GM10266 (cell line): ENCODE data around the gene DEPDC7.
"Not testable (repeated sequence)": the region's sequence is repeated elsewhere in the genome, so short reads cannot be mapped to it uniquely, and the experiment has no call there.

Experiments
- DNase-seq: peaks from one replicate; pipeline ENCODE4 v3.0.0; 2012; ENCODE audit errors: extremely low spot score
- CTCF ChIP-seq: IDR thresholded peaks from 2 replicates; pipeline ENCODE4 v1.5.1; 2012; ENCODE audit warnings: mild to moderate bottlenecking, low read depth; ENCODE audit not compliant: control insufficient read depth, insufficient read depth; ENCODE audit errors: missing control alignments

DEPDC7 gene

GRCh38 chr11:33045551-33046255 is 30.0 kb downstream of the DEPDC7 start:
- TF ChIP-seq CTCF = no peak
- DNase-seq = no peak

DNA sequence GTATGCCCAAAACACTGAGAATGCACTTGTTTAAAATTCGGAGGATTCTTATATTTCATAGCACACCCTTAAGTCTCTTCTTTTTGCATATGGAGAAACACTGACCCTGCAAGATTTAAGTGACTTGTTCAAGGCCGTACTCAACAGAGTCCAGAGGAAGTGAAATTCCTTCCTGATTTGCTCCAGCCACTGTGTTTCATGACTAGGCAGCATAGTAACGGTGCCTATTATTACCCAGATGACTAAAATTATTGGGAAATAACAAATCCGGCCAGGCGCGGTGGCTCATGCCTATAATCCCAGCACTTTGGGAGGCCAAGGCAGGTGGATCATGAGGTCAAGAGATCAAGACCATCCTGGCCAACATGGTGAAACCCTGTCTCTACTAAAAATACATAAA is 33.0 kb downstream of the DEPDC7 start:
- DNase-seq = not testable (repeated sequence)

- not testable (repeated sequence) for DNase-seq
Measured at GRCh38 chr11:33049565-33050408, 34.1 kb downstream of the DEPDC7 start.

DNA sequence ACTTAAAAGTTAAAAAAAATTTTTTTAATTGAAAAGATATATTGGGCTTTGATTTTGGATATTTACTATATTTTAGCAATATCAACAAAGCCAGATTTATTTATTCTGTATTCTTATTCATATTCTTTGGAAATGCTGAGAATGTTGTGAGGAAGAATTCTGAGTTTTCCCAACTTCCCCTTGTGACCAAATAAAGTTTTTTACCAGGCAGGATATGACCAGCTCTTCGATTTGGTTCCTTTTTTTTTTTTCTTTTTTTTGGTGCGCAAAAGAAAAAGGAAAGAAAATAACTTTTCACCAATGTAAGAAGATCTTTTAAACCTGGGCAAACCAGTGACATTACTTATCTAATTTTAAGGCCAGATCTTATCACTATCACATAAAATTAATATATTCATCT is 36.6 kb downstream of the DEPDC7 start:
- no peak for TF ChIP-seq CTCF
- DNase-seq = no peak

GRCh38 chr11:33055375-33055774 is 39.7 kb downstream of the DEPDC7 start:
- DNase-seq = no peak

DNA sequence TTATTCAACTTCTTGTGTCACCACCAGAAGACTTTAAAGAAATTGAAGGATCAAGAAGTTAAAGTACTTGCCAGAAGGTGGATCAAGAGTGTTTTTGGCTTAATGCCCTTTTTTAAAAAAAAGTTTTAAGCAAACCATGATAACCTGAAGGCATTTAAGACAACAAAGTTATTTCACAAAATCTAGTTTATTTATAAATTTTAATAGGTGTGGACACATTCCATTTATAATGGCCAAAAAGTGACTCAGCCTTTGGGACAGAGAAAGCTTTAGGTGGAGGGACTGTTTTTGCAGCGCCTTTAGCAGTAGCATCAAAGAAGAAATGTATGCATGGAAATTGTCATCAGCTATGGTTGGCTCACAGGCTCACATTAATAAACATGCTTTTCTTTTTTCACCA is 41.6 kb downstream of the DEPDC7 start:
- no peak for TF ChIP-seq CTCF
- DNase-seq = no peak

More at GRCh38 chr11:33055375-33055774, 39.7 kb downstream of the DEPDC7 start:
- TF ChIP-seq CTCF = no peak

GRCh38 chr11:33059331-33060007 is 43.8 kb downstream of the DEPDC7 start:
- TF ChIP-seq CTCF = no peak
- DNase-seq = no peak

- no peak for DNase-seq
- TF ChIP-seq CTCF = no peak
Measured at GRCh38 chr11:33060271-33060670, 44.6 kb downstream of the DEPDC7 start.
